ENCODE results near the gene LGI1. TPM values are rescaled to one million over a fixed set of nuclear protein-coding genes. Genes with fewer than 3 reads are reported as not detected.

LGI1 gene
- total and polyA plus RNA-seq, 2 of the 8 experiments (the other 6 are each of a cell fraction or from before 2014, with no cell fraction given), result 0.15 TPM; not detected in 1

DNA sequence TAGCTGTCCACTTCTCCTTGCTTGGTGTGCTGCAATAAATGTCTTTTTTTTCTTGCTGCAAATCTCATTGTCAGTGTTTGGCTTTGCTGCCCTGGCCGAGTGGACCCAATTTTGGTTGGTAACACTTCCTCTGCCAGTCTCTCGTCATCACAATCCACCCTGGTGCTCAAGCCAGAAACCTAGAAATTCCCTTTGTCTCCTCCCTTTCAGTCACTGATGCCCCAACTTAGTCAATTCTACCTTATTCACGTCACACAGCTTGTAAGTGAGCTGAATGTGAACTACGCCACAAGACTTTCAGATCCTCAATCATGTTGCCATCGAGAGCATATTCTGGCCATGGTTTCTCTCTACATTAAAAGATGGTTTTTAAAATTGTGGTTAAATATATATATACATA, 42.4 kb upstream of the LGI1 start:
- Histone ChIP-seq H4K5ac (ENCODE audit: insufficient read length, low read depth, low read length) (no peak overlapping the region), H2BK120ac (replicated peaks; ENCODE audit: low read depth, low read length) (no peak overlapping the region), H3K14ac (ENCODE audit: insufficient read length) (no peak overlapping the region), H3K4me2 (ENCODE audit: insufficient read depth in 1 of 2, low read depth in 2 of 2, low read length in 2 of 2) (no peak overlapping the region), H3K23ac (ENCODE audit: insufficient read length) (no peak overlapping the region), H3K23me2 (ENCODE audit: low read depth, low read length) (no peaks in the 10 kb centered on the region), H3K79me2 (ENCODE audit: control insufficient read depth in 1 of 2, insufficient read depth in 2 of 2, low read length in 2 of 2) (no peaks in the 10 kb centered on the region), H3K36me3 (ENCODE audit: control insufficient read depth in 2 of 4, insufficient read depth in 4 of 4, low read length in 3 of 4) (no peaks in the 10 kb centered on the region), H2AFZ (ENCODE audit: low read length) (no peak overlapping the region), H2BK20ac (ENCODE audit: low read length) (no peak overlapping the region), H3K4ac (replicated peaks; ENCODE audit: insufficient read length, low read depth, low read length) (no peak overlapping the region), H3K4me1 (replicated peaks in 1 of 4; ENCODE audit: control insufficient read depth in 3 of 4, insufficient read depth in 4 of 4, low read length in 3 of 4) (peaks cover 0 to 10% (median 2%) of the 10 kb centered on the region in 4 experiments; a peak in 3 of 7 replicates), H3K18ac (ENCODE audit: extremely low read depth, low read length) (no peak overlapping the region), H3K4me3 (ENCODE audit: extremely low read depth in 1 of 4, insufficient read depth in 2 of 4, low read depth in 3 of 4, low read length in 4 of 4) (no peak overlapping the region), H4K8ac (ENCODE audit: extremely low read depth, insufficient read depth, low read length) (no peak overlapping the region), H3K56ac (replicated peaks; ENCODE audit: insufficient read length, low read depth, low read length) (no peak overlapping the region), H2BK5ac (ENCODE audit: low read depth, low read length) (no peak overlapping the region), H3K27ac (ENCODE audit: low read depth, low read length) (no peak overlapping the region), H4K91ac (replicated peaks; ENCODE audit: insufficient read length, low read length) (no peak overlapping the region), H3K9me3 (ENCODE audit: insufficient read depth in 2 of 2, low read depth in 1 of 2, low read length in 1 of 2) (no peaks in the 10 kb centered on the region), H2AK5ac (ENCODE audit: low read depth, low read length) (no peak overlapping the region), H3K27me3 (replicated peaks in 1 of 4; ENCODE audit: control insufficient read depth in 3 of 4, extremely low read depth in 1 of 4, insufficient read depth in 3 of 4, low read length in 3 of 4) (no peaks in the 10 kb centered on the region), H2BK15ac (ENCODE audit: low read length) (no peak overlapping the region), H3K79me1 (ENCODE audit: low read depth, low read length) (no peaks in the 10 kb centered on the region), H3K9ac (replicated peaks in 1 of 4; ENCODE audit: extremely low read depth in 1 of 4, low read depth in 3 of 4, low read length in 3 of 4) (no peak overlapping the region), H2BK12ac (ENCODE audit: low read depth, low read length) (no peak overlapping the region), H4K20me1 (replicated peaks in 1 of 2; ENCODE audit: control insufficient read depth in 1 of 2, insufficient read depth in 2 of 2, low read length in 2 of 2) (no peaks in the 10 kb centered on the region)
- no peak for FAIRE-seq
- TF ChIP-seq USF2 (IDR thresholded peaks at IDR 0.05; ENCODE audit: low read length), result no peak
- TF ChIP-seq TCF12 (IDR thresholded peaks at IDR 0.05; ENCODE audit: low read depth, low read length), result no peak
- TF ChIP-seq CHD1 (IDR thresholded peaks at IDR 0.05; ENCODE audit: low read depth, low read length), result no peak
- TF ChIP-seq NANOG (IDR thresholded peaks at IDR 0.05; ENCODE audit: insufficient read depth, low read depth, low read length, poor library complexity, severe bottlenecking), result no peak
- no peak for TF ChIP-seq SIX5 (IDR thresholded peaks at IDR 0.05; ENCODE audit: low read depth, low read length)
- no peak for TF ChIP-seq EGR1 (IDR thresholded peaks at IDR 0.05; ENCODE audit: borderline replicate concordance, low read depth, low read length)
- no peak for TF ChIP-seq MAFK (IDR thresholded peaks at IDR 0.05; ENCODE audit: low read depth, low read length)
- TF ChIP-seq SIN3A (conservative IDR thresholded peaks at IDR 0.05 in 1 of 2, IDR thresholded peaks at IDR 0.05 in 1 of 2; ENCODE audit: low read depth in 1 of 2, low read length in 2 of 2), result no peak
- no peak for TF ChIP-seq HDAC2 (IDR thresholded peaks at IDR 0.05; ENCODE audit: borderline replicate concordance in 1 of 2, low read depth in 2 of 2, low read length in 2 of 2)
- TF ChIP-seq KDM5A (IDR thresholded peaks at IDR 0.05; ENCODE audit: low read length), result no peak
- ChIA-PET POLR2A (ENCODE audit: partially characterized antibody) (no interaction called here), CTCF (ENCODE audit: partially characterized antibody) (interaction anchor here (1.2 to 1.4 kb wide), 2 partner anchors 30 to 202 kb away, joined by 3 to 4 read pairs; no protein-coding TSS in a partner anchor)
- WGBS, 2 experiments (ENCODE audit: extremely low coverage in 1 of 2, insufficient coverage in 1 of 2, insufficient read length in 1 of 2, insufficient replicate concordance in 2 of 2, low coverage in 1 of 2, low lambda C conversion rate in 2 of 2, missing lambda C conversion rate in 1 of 2), result 86% methylated on average over 5 of the region's 5 CpGs; no CpG with 5 or more reads in 1 of the 2 experiments
- DNase-seq (ENCODE audit: low read depth in 1 of 2, low spot score in 2 of 2), result no peak
